K562 (cell line): Measurements from ENCODE around the gene ATP6V0D1. TPM values are rescaled to one million over a fixed set of nuclear protein-coding genes. Genes with fewer than 3 reads are reported as not detected.
A peak's percentile ranks its signal among the peaks of the same experiment; 100 is the strongest.

Source experiments
- CGGBP1 ChIP-seq: fragments of 250-450 bp; sonication (Bioruptor Pico); IDR thresholded peaks from 2 replicates; pipeline ENCODE4 v1.9.0; 2021; ENCODE audit warnings: mild to moderate bottlenecking
- CHCHD3 ChIP-seq: fragments of 250-450 bp; sonication (Bioruptor Pico); IDR thresholded peaks from 2 replicates; pipeline ENCODE4 v2.1.2; 2022; ENCODE audit warnings: mild to moderate bottlenecking
- MCM7 ChIP-seq, 2 experiments: fragments of 450-650 bp; IDR thresholded peaks; 2 replicates each; pipeline ENCODE4 v1.6.1; 2016 to 2018
- MYNN ChIP-seq, 2 experiments: sonication (generic); formaldehyde crosslinking in 1 of 2; IDR thresholded peaks; 2 replicates each; pipeline versions ENCODE4 v1.5.0 to v1.6.1; 2016 to 2020; ENCODE audit warnings: antibody characterized with exemption in 1 of 2, missing genetic modification reagents in 1 of 2
- SNRNP70 ChIP-seq: fragments of 200-400 bp; formaldehyde crosslinking; optimal IDR thresholded peaks from 2 replicates; pipeline ENCODE3; 2017; ENCODE audit warnings: low read depth, low read length
- THAP12 ChIP-seq: fragments of 250-450 bp; sonication (Bioruptor Pico); IDR thresholded peaks from 2 replicates; pipeline ENCODE4 v1.9.0; 2021; ENCODE audit warnings: mild to moderate bottlenecking, inconsistent platforms
- ZBTB9 ChIP-seq: fragments of 450-650 bp; formaldehyde crosslinking; IDR thresholded peaks from 2 replicates; pipeline ENCODE4 v1.4.0; 2020; ENCODE audit warnings: mild to moderate bottlenecking, moderate library complexity
- ZNF175 ChIP-seq: fragments of 200-800 bp; sonication (Bioruptor generic); IDR thresholded peaks from 2 replicates; pipeline ENCODE4 v1.6.1; 2016; ENCODE audit warnings: low read depth, mild to moderate bottlenecking, missing genetic modification characterization, missing compliant biosample characterization
- ZNF197 ChIP-seq: fragments of 200-800 bp; sonication (Bioruptor generic); IDR thresholded peaks from 2 replicates; pipeline ENCODE4 v1.6.1; 2016; ENCODE audit warnings: low read depth, missing genetic modification characterization, missing compliant biosample characterization
- ZNF507 ChIP-seq: conservative IDR thresholded peaks from 2 replicates; pipeline ENCODE4 v1.6.1; 2017; ENCODE audit warnings: missing genetic modification characterization, missing compliant biosample characterization
- polyA plus RNA-seq, 8 experiments: library from polyadenylated mRNA; depleted of rRNA in 4 of 8; stranded (reverse) in 5 of 8; unstranded in 3 of 8; fragments of >200 nt; fragmentation: Nextera tagmentation in 2 of 8; fragmentation: Illumina TruSeq in 1 of 8; extraction: Ambion mirVana in 2 of 8; extraction: Trizol in 1 of 8; gene quantifications; 2 replicates each; pipeline versions ENCODE4 v1.2.1 to v1.2.3, GENCODE V29; 2011 to 2014; ENCODE audit warnings: inconsistent platforms in 1 of 8, missing spikeins in 1 of 8
- total RNA-seq, 7 experiments: library from RNA; depleted of rRNA in 6 of 7; stranded (reverse); fragments of >200 nt in 6 of 7; fragmentation: Illumina TruSeq in 2 of 7; extraction: Trizol in 2 of 7; gene quantifications; 2 replicates each; pipeline versions ENCODE4 v1.2.1 to v1.2.3, GENCODE V29; 2011 to 2021; ENCODE audit warnings: low replicate concordance in 1 of 7
- TF ChIP-seq, protein P1 (sequence below): fragments of 250-450 bp; sonication (Bioruptor Pico); IDR thresholded peaks from 2 replicates; pipeline ENCODE4 v1.4.0; 2020
- TF ChIP-seq, protein P2 (sequence below), 2 experiments: fragments of 200-800 bp in 1 of 2; sonication (Bioruptor generic) in 1 of 2; sonication (generic) in 1 of 2; formaldehyde crosslinking in 1 of 2; IDR thresholded peaks in 1 of 2; conservative IDR thresholded peaks in 1 of 2; 2 replicates each; pipeline versions ENCODE4 v1.5.0 to v1.6.1; 2016 to 2020; ENCODE audit warnings: missing compliant biosample characterization in 1 of 2, missing genetic modification characterization in 1 of 2, missing genetic modification reagents in 1 of 2

The ATP6V0D1 gene
- total and polyA plus RNA-seq, 9 of the 15 experiments (the other 6 are each of a cell fraction or from before 2014, with no cell fraction given) = 23.2 to 69.7 (median 45.6) TPM

- TF ChIP-seq, protein P1, sequence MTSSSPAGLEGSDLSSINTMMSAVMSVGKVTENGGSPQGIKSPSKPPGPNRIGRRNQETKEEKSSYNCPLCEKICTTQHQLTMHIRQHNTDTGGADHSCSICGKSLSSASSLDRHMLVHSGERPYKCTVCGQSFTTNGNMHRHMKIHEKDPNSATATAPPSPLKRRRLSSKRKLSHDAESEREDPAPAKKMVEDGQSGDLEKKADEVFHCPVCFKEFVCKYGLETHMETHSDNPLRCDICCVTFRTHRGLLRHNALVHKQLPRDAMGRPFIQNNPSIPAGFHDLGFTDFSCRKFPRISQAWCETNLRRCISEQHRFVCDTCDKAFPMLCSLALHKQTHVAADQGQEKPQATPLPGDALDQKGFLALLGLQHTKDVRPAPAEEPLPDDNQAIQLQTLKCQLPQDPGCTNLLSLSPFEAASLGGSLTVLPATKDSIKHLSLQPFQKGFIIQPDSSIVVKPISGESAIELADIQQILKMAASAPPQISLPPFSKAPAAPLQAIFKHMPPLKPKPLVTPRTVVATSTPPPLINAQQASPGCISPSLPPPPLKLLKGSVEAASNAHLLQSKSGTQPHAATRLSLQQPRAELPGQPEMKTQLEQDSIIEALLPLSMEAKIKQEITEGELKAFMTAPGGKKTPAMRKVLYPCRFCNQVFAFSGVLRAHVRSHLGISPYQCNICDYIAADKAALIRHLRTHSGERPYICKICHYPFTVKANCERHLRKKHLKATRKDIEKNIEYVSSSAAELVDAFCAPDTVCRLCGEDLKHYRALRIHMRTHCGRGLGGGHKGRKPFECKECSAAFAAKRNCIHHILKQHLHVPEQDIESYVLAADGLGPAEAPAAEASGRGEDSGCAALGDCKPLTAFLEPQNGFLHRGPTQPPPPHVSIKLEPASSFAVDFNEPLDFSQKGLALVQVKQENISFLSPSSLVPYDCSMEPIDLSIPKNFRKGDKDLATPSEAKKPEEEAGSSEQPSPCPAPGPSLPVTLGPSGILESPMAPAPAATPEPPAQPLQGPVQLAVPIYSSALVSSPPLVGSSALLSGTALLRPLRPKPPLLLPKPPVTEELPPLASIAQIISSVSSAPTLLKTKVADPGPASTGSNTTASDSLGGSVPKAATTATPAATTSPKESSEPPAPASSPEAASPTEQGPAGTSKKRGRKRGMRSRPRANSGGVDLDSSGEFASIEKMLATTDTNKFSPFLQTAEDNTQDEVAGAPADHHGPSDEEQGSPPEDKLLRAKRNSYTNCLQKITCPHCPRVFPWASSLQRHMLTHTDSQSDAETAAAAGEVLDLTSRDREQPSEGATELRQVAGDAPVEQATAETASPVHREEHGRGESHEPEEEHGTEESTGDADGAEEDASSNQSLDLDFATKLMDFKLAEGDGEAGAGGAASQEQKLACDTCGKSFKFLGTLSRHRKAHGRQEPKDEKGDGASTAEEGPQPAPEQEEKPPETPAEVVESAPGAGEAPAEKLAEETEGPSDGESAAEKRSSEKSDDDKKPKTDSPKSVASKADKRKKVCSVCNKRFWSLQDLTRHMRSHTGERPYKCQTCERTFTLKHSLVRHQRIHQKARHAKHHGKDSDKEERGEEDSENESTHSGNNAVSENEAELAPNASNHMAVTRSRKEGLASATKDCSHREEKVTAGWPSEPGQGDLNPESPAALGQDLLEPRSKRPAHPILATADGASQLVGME (CRISPR knock-in tag) = no peak
- TF ChIP-seq, protein P2, sequence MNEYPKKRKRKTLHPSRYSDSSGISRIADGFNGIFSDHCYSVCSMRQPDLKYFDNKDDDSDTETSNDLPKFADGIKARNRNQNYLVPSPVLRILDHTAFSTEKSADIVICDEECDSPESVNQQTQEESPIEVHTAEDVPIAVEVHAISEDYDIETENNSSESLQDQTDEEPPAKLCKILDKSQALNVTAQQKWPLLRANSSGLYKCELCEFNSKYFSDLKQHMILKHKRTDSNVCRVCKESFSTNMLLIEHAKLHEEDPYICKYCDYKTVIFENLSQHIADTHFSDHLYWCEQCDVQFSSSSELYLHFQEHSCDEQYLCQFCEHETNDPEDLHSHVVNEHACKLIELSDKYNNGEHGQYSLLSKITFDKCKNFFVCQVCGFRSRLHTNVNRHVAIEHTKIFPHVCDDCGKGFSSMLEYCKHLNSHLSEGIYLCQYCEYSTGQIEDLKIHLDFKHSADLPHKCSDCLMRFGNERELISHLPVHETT (CRISPR knock-in tag; conservative IDR thresholded peaks at IDR 0.05 in 1 of 2, IDR thresholded peaks at IDR 0.05 in 1 of 2) = peak in 1 of 2 experiments; percentile 60; a peak in 2 of 4 replicates
- TF ChIP-seq ZBTB9 (no peak), MCM7 (IDR thresholded peaks at IDR 0.05) (no peak), ZNF175 (CRISPR knock-in tag) (no peak), ZNF197 (CRISPR knock-in tag) (0 out of 2 replicates have a peak, but pooled peaks have one; percentile 83), ZNF507 (tag) (no peak), MYNN (IDR thresholded peaks at IDR 0.05) (no peak), MYNN (CRISPR knock-in tag; IDR thresholded peaks at IDR 0.05) (no peak), CGGBP1 (CRISPR knock-in tag) (no peak), THAP12 (no peak), SNRNP70 (no peak), CHCHD3 (CRISPR knock-in tag) (no peak)
Measured at GRCh38 chr16:67504031-67505021, 23.4 kb upstream of the ATP6V0D1 start (continued).
